Endothelial cell of umbilical vein (primary cell): ENCODE measurements around the gene TGFBR3. TPM values are rescaled to one million over a fixed set of nuclear protein-coding genes. Genes with fewer than 3 reads are reported as not detected.

Experiments used
- BruUV-seq: library from RNA; stranded (reverse); fragments of 400-500 nt; replicated peaks from 2 replicates; lab custom pipeline; 2021; lab: Mats Ljungman, UMichigan
- CTCF ChIA-PET: fragments of 300-600, 350-600 bp; sonication (Branson Sonifier 250); formaldehyde crosslinking; loops from one replicate; lab custom pipeline; 2021; ENCODE audit warnings: antibody characterized with exemption, inconsistent platforms; lab: Charles Lee
- POLR2A ChIA-PET: fragments of 300-600, 350-600 bp; sonication (Branson Sonifier 250); formaldehyde crosslinking; loops from one replicate; lab custom pipeline; 2021; ENCODE audit warnings: antibody characterized with exemption, inconsistent platforms; lab: Charles Lee
- DNase-seq: peaks from one replicate; pipeline ENCODE4 v3.0.0-alpha.2; 2011; ENCODE audit warnings: low read depth, low spot score
- FAIRE-seq: peaks from 2 replicates; lab custom pipeline; 2011; peaks lifted over from hg19 to GRCh38; lab: Jason Lieb, UNC
- H2AFZ ChIP-seq: 2 replicates; pipeline ENCODE4 v1.6.0; 2012; ENCODE audit warnings: low read depth, low read length, control low read depth, inconsistent platforms
- H3K27ac ChIP-seq: 2 replicates; pipeline ENCODE4 v1.5.1; 2011; ENCODE audit warnings: low read depth, mild to moderate bottlenecking, control low read depth, low read length, moderate library complexity; ENCODE audit not compliant: insufficient read depth
- H3K27me3 ChIP-seq, 2 experiments: 2 replicates each; pipeline versions ENCODE4 v1.6.0 to v1.6.1; 2011; ENCODE audit warnings: low read length in 2 of 2, mixed read lengths in 1 of 2; ENCODE audit not compliant: control insufficient read depth in 2 of 2, insufficient read depth in 2 of 2
- H3K36me3 ChIP-seq, 2 experiments: 2 replicates in 1 of 2; 3 replicates in 1 of 2; pipeline ENCODE4 v1.5.1; 2011; ENCODE audit warnings: low read length in 2 of 2, mild to moderate bottlenecking in 1 of 2, moderate library complexity in 1 of 2; ENCODE audit not compliant: control insufficient read depth in 2 of 2, insufficient read depth in 2 of 2; ENCODE audit errors: extremely low read depth in 1 of 2
- H3K4me1 ChIP-seq: 3 replicates; pipeline ENCODE4 v1.5.1; 2011; ENCODE audit warnings: mild to moderate bottlenecking, low read length; ENCODE audit not compliant: control insufficient read depth, insufficient read depth; ENCODE audit errors: extremely low read depth
- H3K4me2 ChIP-seq: 2 replicates; pipeline ENCODE4 v1.6.1; 2011; ENCODE audit warnings: low read length, control low read depth, mixed read lengths; ENCODE audit not compliant: insufficient read depth
- H3K4me3 ChIP-seq, 3 experiments: fragments of 200-600 bp in 1 of 3; sonication (generic), shearing (Covaris generic) in 1 of 3; replicated peaks in 1 of 3; 2 replicates each; pipeline ENCODE4 v1.5.1; 2011 to 2016; ENCODE audit warnings: control low read depth in 3 of 3, low read length in 3 of 3, mild to moderate bottlenecking in 2 of 3, inconsistent platforms in 1 of 3, low read depth in 1 of 3, moderate library complexity in 1 of 3; ENCODE audit not compliant: insufficient read depth in 1 of 3
- H3K79me2 ChIP-seq: 2 replicates; pipeline ENCODE4 v1.6.0; 2012; ENCODE audit warnings: low read length, inconsistent platforms; ENCODE audit not compliant: control insufficient read depth, insufficient read depth
- H3K9ac ChIP-seq: replicated peaks from 2 replicates; pipeline ENCODE3; 2011; ENCODE audit warnings: low read length, control low read depth; ENCODE audit not compliant: insufficient read depth; ENCODE audit errors: extremely low read depth
- H3K9me1 ChIP-seq: replicated peaks from 3 replicates; pipeline ENCODE4 v1.6.0; 2011; ENCODE audit warnings: mild to moderate bottlenecking, low read length; ENCODE audit not compliant: control insufficient read depth, insufficient read depth; ENCODE audit errors: extremely low read depth
- H3K9me3 ChIP-seq: replicated peaks from 2 replicates; pipeline ENCODE4 v1.5.1; 2012; ENCODE audit warnings: low read length, inconsistent platforms; ENCODE audit not compliant: control insufficient read depth, insufficient read depth
- H4K20me1 ChIP-seq: replicated peaks from 2 replicates; pipeline ENCODE3; 2011; ENCODE audit warnings: mild to moderate bottlenecking, low read length; ENCODE audit not compliant: control insufficient read depth, insufficient read depth; ENCODE audit errors: extremely low read depth
- EZH2 ChIP-seq: IDR thresholded peaks from 2 replicates; pipeline ENCODE4 v1.6.1; 2012; ENCODE audit warnings: borderline replicate concordance, low read depth, mild to moderate bottlenecking, moderate library complexity, low read length, inconsistent platforms; ENCODE audit not compliant: severe bottlenecking
- FOS ChIP-seq: IDR thresholded peaks from 2 replicates; pipeline ENCODE4 v1.6.1; 2011; ENCODE audit warnings: mild to moderate bottlenecking, low read length, moderate library complexity, borderline replicate concordance; ENCODE audit not compliant: insufficient read depth
- GATA2 ChIP-seq: IDR thresholded peaks from 2 replicates; pipeline ENCODE4 v1.7.0; 2011; ENCODE audit warnings: low read depth, mild to moderate bottlenecking, moderate library complexity, mixed read lengths, low read length; ENCODE audit not compliant: insufficient read length, insufficient read depth
- JUN ChIP-seq: IDR thresholded peaks from 2 replicates; pipeline ENCODE4 v1.6.1; 2011; ENCODE audit warnings: borderline replicate concordance, low read depth; ENCODE audit not compliant: insufficient read length, insufficient read depth
- MYC ChIP-seq: IDR thresholded peaks from one replicate; pipeline ENCODE4 v1.6.1; 2011; ENCODE audit warnings: mild to moderate bottlenecking, low read depth, low read length
- POLR2A ChIP-seq: IDR thresholded peaks from 2 replicates; pipeline ENCODE4 v1.6.1; 2012; ENCODE audit warnings: low read depth, mild to moderate bottlenecking, control low read depth, low read length
- POLR2AphosphoS5 ChIP-seq: IDR thresholded peaks from 2 replicates; pipeline ENCODE4 v1.6.1; 2012; ENCODE audit warnings: low read depth, mild to moderate bottlenecking, control low read depth, low read length, moderate library complexity; ENCODE audit not compliant: insufficient read depth
- dilution Hi-C: fragments of 300-500 bp; cut with MboI; formaldehyde crosslinking; loops from one replicate; pipeline ENCODE4 v1.15.0; 2019; ENCODE audit warnings: low sequenced_read_pairs; ENCODE audit not compliant: extremely low pct_ligation_motif_present
- intact Hi-C: fragments of 100-400 bp; cut with micrococcal nuclease; formaldehyde crosslinking; loops from one replicate; pipeline ENCODE4 v1.10.0; 2022
- polyA plus RNA-seq, 4 experiments: library from polyadenylated mRNA; depleted of rRNA in 3 of 4; stranded (reverse) in 3 of 4; unstranded in 1 of 4; fragments of >200 nt; gene quantifications; 2 replicates each; pipeline versions ENCODE4 v1.2.1 to v1.2.3, GENCODE V29; 2011 to 2012; ENCODE audit warnings: missing spikeins in 1 of 4
- total RNA-seq: library from RNA; stranded (reverse); gene quantifications from 2 replicates; pipeline ENCODE4 v1.2.3, GENCODE V29; 2021
- TF ChIP-seq, protein P1 (sequence below): IDR thresholded peaks from 2 replicates; pipeline ENCODE4 v1.6.1; 2011; ENCODE audit not compliant: insufficient read depth, insufficient read length
- TF ChIP-seq, protein P2 (sequence below), 2 donors: IDR thresholded peaks; 1 replicate in 1 of 2; 2 replicates in 1 of 2; pipeline ENCODE4 v1.5.1; 2011; ENCODE audit warnings: low read length in 2 of 2, mild to moderate bottlenecking in 2 of 2, moderate library complexity in 2 of 2, control low read depth in 1 of 2, inconsistent platforms in 1 of 2, low read depth in 1 of 2; ENCODE audit not compliant: insufficient read depth in 1 of 2; ENCODE audit errors: extremely low read depth in 1 of 2

TGFBR3 gene
- total and polyA plus RNA-seq, 2 donors (not counting 3 experiments of a cell fraction or from before 2014, with no cell fraction given) = 8.0 to 13.4 TPM

- H2AFZ ChIP-seq = no peak overlapping the region
- H3K9me1 ChIP-seq = no peaks in the 10 kb centered on the region
- H3K27me3 ChIP-seq = no peaks in the 10 kb centered on the region
- DNase-seq (no peak), FAIRE-seq (peak; percentile 21)
- no peak overlapping the region for H3K4me2 ChIP-seq
- H3K36me3 ChIP-seq = no peaks in the 10 kb centered on the region
- intact Hi-C loops (no loop called here), dilution Hi-C loops (no loop called here)
- H3K79me2 ChIP-seq = no peaks in the 10 kb centered on the region
- H3K27ac ChIP-seq = no peak overlapping the region
- H3K4me3 ChIP-seq = no peak overlapping the region
- POLR2A ChIA-PET = no interaction called here
- H3K9ac ChIP-seq = no peak overlapping the region
- CTCF ChIA-PET = interaction anchor here (0.9 to 1.7 kb wide), 6 partner anchors 13 to 89 kb away, joined by 3 to 7 read pairs (median 6); no protein-coding TSS in a partner anchor
- BruUV-seq = no TSS peak
- no peaks in the 10 kb centered on the region for H3K9me3 ChIP-seq
- H4K20me1 ChIP-seq = no peaks in the 10 kb centered on the region
- no peak for TF ChIP-seq POLR2AphosphoS5
- TF ChIP-seq MYC = no peak
- TF ChIP-seq, protein P1, sequence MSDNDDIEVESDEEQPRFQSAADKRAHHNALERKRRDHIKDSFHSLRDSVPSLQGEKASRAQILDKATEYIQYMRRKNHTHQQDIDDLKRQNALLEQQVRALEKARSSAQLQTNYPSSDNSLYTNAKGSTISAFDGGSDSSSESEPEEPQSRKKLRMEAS = no peak
- TF ChIP-seq JUN = no peak
- no peak for TF ChIP-seq EZH2
- no peak for TF ChIP-seq GATA2
- TF ChIP-seq, protein P2, sequence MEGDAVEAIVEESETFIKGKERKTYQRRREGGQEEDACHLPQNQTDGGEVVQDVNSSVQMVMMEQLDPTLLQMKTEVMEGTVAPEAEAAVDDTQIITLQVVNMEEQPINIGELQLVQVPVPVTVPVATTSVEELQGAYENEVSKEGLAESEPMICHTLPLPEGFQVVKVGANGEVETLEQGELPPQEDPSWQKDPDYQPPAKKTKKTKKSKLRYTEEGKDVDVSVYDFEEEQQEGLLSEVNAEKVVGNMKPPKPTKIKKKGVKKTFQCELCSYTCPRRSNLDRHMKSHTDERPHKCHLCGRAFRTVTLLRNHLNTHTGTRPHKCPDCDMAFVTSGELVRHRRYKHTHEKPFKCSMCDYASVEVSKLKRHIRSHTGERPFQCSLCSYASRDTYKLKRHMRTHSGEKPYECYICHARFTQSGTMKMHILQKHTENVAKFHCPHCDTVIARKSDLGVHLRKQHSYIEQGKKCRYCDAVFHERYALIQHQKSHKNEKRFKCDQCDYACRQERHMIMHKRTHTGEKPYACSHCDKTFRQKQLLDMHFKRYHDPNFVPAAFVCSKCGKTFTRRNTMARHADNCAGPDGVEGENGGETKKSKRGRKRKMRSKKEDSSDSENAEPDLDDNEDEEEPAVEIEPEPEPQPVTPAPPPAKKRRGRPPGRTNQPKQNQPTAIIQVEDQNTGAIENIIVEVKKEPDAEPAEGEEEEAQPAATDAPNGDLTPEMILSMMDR (IDR thresholded peaks at IDR 0.05; ENCODE audit: extremely low read depth in 1 of 2, insufficient read depth in 1 of 2, low read depth in 1 of 2, low read length in 2 of 2) = no peak
- no peak for TF ChIP-seq FOS
- TF ChIP-seq POLR2A = no peak
- H3K4me1 ChIP-seq = peaks cover 4% of the 10 kb centered on the region
Measured at GRCh38 chr1:91831132-91831930, 54.6 kb downstream of the TGFBR3 start.
